Colonic mucosa (tissue), 4 donors: Measurements from ENCODE around the gene SUFU. TPM values are rescaled to one million over a fixed set of nuclear protein-coding genes. Genes with fewer than 3 reads are reported as not detected.
A peak's percentile ranks its signal among the peaks of the same experiment; 100 is the strongest.

Experiments used
- DNase-seq: peaks from one replicate; pipeline ENCODE4 v3.0.0-alpha.2; 2020
- H3K27ac ChIP-seq: fragments of 200-600 bp; one replicate; pipeline ENCODE4 v1.8.0; 2021
- H3K27me3 ChIP-seq: fragments of 200-600 bp; one replicate; pipeline ENCODE4 v1.8.0; 2021
- H3K36me3 ChIP-seq: fragments of 200-600 bp; one replicate; pipeline ENCODE4 v1.8.0; 2021
- H3K4me1 ChIP-seq: fragments of 200-600 bp; one replicate; pipeline ENCODE4 v1.8.0; 2021; ENCODE audit warnings: mild to moderate bottlenecking
- H3K4me3 ChIP-seq: fragments of 200-600 bp; one replicate; pipeline ENCODE4 v1.8.0; 2021
- H3K9ac ChIP-seq, 2 donors: one replicate each; pipeline ENCODE4 v1.7.0; 2013; ENCODE audit warnings: control low read depth in 2 of 2, low read depth in 2 of 2, low read length in 2 of 2
- H3K9me3 ChIP-seq: fragments of 200-600 bp; one replicate; pipeline ENCODE4 v1.8.0; 2021
- CTCF ChIP-seq: fragments of 200-600 bp; IDR thresholded peaks from one replicate; pipeline ENCODE4 v1.8.0; 2022; ENCODE audit warnings: antibody characterized with exemption, mild to moderate bottlenecking
- intact Hi-C: fragments of 100-400 bp; cut with DNase I; formaldehyde crosslinking; loops from one replicate; pipeline ENCODE4 v1.14.1; 2022
- total RNA-seq, 2 donors: library from RNA; stranded (reverse); fragmentation: NEBNext Ultra II Directional in 1 of 2; extraction: Animal tissue kit (Norgen Biotek cat#: 25700) in 1 of 2; gene quantifications; one replicate each; pipeline ENCODE4 v1.2.1, GENCODE V29; 2021
- donor health status: healthy.
- donor health status: DM: no; HTN: no; CAD: no.
- donor health status: DM: no; HTN: no; CAD: no.

Gene SUFU
- total RNA-seq, 2 donors from 2014 or later, result 7.6 to 8.6 TPM

- TF ChIP-seq CTCF, result no peak
- no peaks in the 10 kb centered on the region for H3K9me3 ChIP-seq
- no peak for DNase-seq
- no peaks in the 10 kb centered on the region for H3K36me3 ChIP-seq
- intact Hi-C loops, result no loop called here
- H3K27me3 ChIP-seq, result no peaks in the 10 kb centered on the region
- no peak overlapping the region for H3K27ac ChIP-seq
- H3K4me3 ChIP-seq, result no peak overlapping the region
- no peak overlapping the region for H3K9ac ChIP-seq
- H3K4me1 ChIP-seq, result peaks cover 9% of the 10 kb centered on the region
Measured at GRCh38 chr10:102624751-102625645, 121.2 kb downstream of the SUFU start.

GRCh38 chr10:102626026-102626685, 122.4 kb downstream of the SUFU start:
- Histone ChIP-seq H3K27me3 (no peaks in the 10 kb centered on the region), H3K4me1 (peaks cover 4% of the 10 kb centered on the region)
- DNase-seq, result no peak

GRCh38 chr10:102627291-102627735, 123.5 kb downstream of the SUFU start:
- Histone ChIP-seq H3K9ac (peak overlapping the region; percentile 16 to 43), H3K9me3 (no peaks in the 10 kb centered on the region), H3K4me3 (no peak overlapping the region), H3K36me3 (no peaks in the 10 kb centered on the region), H3K4me1 (peaks cover 4% of the 10 kb centered on the region), H3K27ac (peak overlapping the region; percentile 75), H3K27me3 (no peaks in the 10 kb centered on the region)
- no peak for TF ChIP-seq CTCF
- no peak for DNase-seq
- intact Hi-C loops, result no loop called here

More at GRCh38 chr10:102626026-102626685, 122.4 kb downstream of the SUFU start:
- Histone ChIP-seq H3K9me3 (no peaks in the 10 kb centered on the region), H3K9ac (no peak overlapping the region), H3K4me3 (no peak overlapping the region), H3K27ac (no peak overlapping the region), H3K36me3 (no peaks in the 10 kb centered on the region)
- TF ChIP-seq CTCF, result no peak
- intact Hi-C loops, result no loop called here

- Histone ChIP-seq H3K27me3 (no peaks in the 10 kb centered on the region), H3K9me3 (no peaks in the 10 kb centered on the region), H3K4me1 (peaks cover 4% of the 10 kb centered on the region), H3K27ac (peak overlapping the region; percentile 75), H3K9ac (peak overlapping the region; percentile 16 to 43), H3K36me3 (no peaks in the 10 kb centered on the region), H3K4me3 (no peak overlapping the region)
- no peak for TF ChIP-seq CTCF
- no peak for DNase-seq
- intact Hi-C loops, result no loop called here
Measured at GRCh38 chr10:102627736-102628293, 124.0 kb downstream of the SUFU start.

GRCh38 chr10:102628451-102628911, 124.7 kb downstream of the SUFU start:
- Histone ChIP-seq H3K4me1 (peaks cover 4% of the 10 kb centered on the region), H3K9ac (peak overlapping the region in 1 of 2 donors; percentile 43), H3K9me3 (no peaks in the 10 kb centered on the region), H3K4me3 (no peak overlapping the region), H3K27ac (peak overlapping the region; percentile 75), H3K36me3 (no peaks in the 10 kb centered on the region), H3K27me3 (no peaks in the 10 kb centered on the region)
- intact Hi-C loops, result no loop called here
- DNase-seq, result no peak
- TF ChIP-seq CTCF, result no peak
